GM18507 (cell line): ENCODE measurements around the gene ITGB1BP1.

Experiments used
- DNase-seq: peaks from one replicate; pipeline ENCODE4 v3.0.0; 2011; ENCODE audit warnings: low read depth; ENCODE audit not compliant: insufficient read length; ENCODE audit errors: extremely low spot score
- FAIRE-seq: peaks from 2 replicates; lab custom pipeline; 2011; peaks lifted over from hg19 to GRCh38; lab: Jason Lieb, UNC

The ITGB1BP1 gene, protein sequence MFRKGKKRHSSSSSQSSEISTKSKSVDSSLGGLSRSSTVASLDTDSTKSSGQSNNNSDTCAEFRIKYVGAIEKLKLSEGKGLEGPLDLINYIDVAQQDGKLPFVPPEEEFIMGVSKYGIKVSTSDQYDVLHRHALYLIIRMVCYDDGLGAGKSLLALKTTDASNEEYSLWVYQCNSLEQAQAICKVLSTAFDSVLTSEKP

DNA sequence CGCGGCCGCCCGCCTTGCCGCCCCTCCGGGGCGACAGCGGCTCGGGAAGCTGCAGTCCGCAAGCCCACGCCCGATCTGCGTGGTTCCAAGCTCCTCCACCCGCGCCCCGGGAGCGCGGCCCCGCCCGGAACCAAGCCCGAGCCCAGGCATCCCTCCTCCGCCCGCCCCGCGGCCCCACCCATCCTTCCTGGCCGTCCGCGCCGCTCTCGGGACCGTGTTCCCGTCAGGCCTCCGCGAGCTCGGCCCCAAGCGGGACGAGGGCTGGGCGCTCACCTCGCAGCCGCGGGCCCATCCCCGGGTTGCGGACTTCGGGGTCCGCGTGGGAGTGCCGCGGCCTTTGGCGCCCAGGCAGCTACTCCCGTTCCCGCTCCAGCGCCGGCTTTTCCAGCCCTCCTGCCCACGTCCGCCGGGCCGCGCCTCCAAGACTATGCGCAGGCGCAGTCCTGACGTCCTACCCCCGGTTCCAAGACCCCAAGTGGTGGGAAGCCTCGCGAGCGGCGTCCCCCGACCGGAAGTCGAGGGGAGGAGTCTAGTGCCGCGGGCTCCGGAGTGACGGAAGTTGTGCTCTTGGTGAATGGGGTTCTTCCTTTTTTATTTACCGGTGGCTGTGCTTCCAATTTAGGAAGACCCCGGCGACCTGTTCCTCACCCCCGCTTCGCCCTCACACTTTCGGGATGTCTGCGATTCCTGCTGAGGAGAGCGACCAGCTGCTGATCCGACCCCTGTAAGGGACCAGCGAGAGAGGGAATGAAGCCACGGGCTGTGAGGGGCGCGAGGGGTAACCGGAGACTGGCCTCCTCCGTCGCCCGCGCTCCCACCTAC lies at the start of gene ITGB1BP1, which contains the start of gene CPSF3:
Gene ITGB1BP1, minus strand, starts transcription at position 429 of the 822 bp plus-strand sequence. CDS start 4,831 bp downstream, outside the sequence.
Gene CPSF3, plus strand, starts transcription at position 555 of the 822 bp plus-strand sequence. Its CDS starts 120 bp downstream, at position 675.
- DNase-seq: peak; percentile 100

DNA sequence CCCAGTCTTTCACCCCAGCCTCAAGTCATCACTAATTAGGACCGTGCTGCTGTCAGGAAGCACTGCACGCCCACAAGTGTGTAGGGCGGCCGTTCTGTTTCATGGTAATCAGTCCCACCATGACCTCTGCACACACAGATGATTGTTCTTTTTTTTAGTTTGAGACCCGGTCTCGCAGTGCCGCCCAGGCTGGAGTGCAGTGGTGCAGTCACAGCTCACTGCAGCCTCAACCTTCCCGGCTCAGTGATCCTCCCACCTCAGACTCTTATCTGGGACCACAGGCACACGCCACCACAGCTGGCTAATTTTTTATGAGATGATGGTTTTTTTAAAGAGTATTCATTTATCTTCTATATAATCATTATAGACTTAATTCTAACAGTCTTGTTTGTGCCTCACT lies 49.2 kb upstream of the ITGB1BP1 start:
- FAIRE-seq (no peak), DNase-seq (no peak)

More for the DNA sequence above, at the start of gene ITGB1BP1, which contains the start of gene CPSF3:
- peak; percentile 98 for FAIRE-seq

DNA sequence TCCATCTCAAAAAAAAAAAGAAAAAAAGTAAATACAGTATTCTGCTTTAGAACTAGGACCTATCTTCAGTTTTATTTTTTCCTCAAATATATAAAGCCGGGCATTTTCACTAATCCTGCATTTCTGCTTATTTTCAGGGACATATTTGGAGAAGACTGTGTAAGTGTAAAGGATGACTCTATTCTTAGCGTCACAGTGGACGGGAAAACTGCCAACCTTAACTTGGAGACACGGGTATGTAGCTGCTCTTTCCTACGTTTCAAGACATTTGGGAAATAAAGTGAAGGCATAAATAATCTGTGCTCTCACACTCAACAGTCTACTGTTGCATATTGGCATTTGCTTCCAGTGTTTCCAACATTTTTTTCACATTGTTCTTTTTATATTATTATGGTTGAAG lies 47.9 kb upstream of the ITGB1BP1 start:
- no peak for FAIRE-seq
- no peak for DNase-seq

DNA sequence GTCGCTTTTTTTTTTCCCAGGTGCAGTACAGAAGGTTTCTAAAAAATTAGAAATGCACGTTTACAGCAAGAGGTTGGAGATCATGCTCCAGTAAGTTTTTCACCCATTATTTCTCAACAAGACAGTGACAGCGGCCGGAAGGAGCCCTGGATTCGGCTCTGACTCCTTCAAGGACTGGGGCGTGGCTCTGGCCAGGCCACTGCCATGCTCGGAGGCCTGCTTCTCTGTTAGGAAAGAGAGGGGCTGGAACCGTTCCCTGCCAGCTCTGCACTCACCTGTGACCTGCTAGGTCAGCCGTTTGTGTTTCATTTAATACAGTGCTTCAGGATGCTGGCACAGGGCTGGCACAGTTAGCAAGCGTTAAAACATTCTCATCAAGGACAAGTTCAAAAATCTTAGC lies 44.4 kb upstream of the ITGB1BP1 start:
- no peak for FAIRE-seq
- no peak for DNase-seq

DNA sequence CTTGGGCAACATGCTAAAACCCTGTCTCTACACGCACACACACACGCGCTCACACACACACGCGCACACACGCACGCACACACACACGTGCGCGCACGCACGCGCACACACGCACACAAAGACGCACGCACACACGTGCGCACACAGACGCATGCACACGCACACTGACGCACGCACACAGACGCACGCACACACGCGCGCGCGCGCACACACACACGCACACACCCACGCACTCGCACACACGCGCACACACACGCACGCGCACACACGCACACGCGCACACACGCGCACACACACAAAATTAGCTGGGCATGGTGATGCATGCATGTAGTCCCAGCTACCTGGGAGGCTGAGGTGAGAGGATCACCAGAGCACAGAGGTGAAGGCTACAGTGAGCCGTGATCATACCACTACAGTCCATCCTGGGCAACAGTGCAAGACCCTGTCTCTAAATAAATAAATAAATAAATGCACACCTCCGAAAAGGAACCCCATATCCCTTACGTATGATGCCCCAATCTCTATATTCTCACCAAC lies 42.9 kb upstream of the ITGB1BP1 start:
- FAIRE-seq (no peak), DNase-seq (no peak)

DNA sequence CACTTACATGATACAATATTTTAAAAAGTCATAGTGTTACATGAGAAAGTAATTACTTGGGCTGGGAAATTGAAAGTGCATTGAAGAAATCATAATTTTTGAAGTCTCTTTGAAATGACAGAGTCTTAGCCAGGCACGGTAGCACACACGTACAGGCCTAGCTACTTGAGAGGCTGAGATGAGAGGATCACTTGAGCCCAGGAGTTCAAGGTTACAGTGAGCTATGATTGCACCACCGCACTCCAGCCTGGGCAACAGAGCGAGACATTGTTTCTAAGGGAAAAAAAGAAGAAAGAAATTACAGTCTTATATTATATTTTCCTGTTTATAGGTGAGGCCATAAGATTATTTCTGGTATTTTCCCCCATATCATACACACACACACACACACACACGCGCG lies 41.8 kb upstream of the ITGB1BP1 start:
- DNase-seq (no peak), FAIRE-seq (no peak)

DNA sequence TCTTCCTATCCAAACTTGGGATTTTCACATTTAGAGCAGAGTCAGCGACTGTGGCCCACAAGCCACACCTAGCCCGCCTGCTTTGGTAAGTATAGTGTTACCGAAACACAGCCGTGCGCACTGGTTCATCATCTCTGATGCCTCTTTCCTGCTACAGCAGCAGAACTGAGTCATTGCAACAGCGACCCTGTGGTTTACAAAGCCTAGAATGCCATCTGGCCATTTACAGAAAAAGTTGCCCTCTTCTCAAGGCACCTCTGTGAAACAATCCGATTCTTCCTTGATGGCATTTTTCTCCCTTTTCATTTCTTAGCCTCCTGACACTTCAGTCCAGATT lies 40.3 kb upstream of the ITGB1BP1 start:
- FAIRE-seq: no peak
- no peak for DNase-seq

DNA sequence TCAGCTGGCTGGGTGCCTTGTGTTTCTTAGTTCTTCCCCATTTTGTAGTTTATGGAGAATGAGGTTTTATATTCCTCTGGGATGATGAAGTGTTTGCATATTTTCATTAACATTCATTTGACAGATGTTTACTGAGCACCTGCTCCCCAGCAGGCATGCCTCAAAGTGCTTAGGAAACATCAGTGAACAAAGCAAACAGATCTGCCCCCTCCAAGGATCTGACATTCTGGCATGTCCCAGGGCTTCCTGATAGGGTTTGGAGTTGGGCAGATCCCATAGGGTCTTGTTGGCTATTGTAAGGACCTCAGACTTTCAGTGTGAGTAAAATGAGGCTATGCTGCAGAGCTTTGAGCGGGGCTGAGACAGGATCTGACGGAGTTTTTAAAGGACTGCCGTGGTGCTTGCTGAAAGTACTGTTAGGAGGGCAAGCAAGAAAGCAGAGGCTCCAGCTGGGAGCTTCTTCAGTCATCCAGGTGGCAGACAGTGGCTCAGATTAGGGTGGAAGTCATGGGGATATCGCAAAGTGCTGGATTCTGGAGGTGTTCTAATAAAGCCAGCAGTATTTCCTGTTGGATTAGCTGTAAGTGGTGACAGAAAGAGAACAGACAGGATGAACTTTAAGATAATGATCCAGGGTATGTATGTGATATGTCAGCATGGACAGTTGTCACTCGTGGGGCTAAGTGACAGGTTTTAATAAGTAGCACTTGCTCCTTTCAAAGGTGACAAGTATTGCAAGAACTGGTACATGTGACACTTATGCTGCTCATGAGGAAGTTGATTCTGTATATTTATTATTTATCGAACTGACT lies 39.8 kb upstream of the ITGB1BP1 start:
- FAIRE-seq (no peak), DNase-seq (no peak)

DNA sequence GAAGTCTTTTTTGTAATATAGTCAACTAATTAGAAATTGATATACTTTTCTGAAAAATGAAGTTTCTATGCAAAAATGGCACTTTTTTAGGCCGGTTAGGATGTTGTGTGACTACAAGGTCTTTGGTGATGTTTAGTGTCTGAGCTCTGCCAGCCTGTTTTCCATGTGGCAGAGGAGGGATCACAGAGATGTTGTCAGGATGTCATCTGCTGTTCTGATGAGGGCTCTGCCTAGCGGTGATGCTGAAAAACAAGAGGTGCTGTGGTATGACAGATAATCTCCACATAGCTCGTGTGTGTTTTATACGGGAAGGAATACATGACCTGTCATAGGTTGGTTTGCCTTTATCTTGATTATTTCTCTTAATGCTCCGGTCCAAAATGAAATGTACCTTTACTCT lies 39.0 kb upstream of the ITGB1BP1 start:
- FAIRE-seq (no peak), DNase-seq (no peak)

DNA sequence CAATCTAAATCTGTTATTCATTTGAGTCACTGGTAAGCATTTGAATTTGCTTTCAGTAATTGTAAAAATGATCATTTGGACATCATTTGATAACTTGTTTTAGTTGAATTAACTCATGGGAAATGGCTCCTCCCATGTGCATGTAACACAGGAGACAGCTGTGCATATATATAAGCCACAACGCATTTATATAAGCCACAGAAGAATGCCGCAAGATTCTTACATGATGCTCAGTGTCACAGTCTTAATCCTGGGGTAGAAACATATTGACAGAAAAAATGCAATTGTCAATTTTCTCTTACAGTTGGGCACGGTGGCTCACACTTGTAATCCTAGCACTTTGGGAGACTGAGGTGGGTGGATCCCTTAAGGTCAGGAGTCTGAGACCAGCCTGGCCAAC lies 37.8 kb upstream of the ITGB1BP1 start:
- no peak for FAIRE-seq
- no peak for DNase-seq

DNA sequence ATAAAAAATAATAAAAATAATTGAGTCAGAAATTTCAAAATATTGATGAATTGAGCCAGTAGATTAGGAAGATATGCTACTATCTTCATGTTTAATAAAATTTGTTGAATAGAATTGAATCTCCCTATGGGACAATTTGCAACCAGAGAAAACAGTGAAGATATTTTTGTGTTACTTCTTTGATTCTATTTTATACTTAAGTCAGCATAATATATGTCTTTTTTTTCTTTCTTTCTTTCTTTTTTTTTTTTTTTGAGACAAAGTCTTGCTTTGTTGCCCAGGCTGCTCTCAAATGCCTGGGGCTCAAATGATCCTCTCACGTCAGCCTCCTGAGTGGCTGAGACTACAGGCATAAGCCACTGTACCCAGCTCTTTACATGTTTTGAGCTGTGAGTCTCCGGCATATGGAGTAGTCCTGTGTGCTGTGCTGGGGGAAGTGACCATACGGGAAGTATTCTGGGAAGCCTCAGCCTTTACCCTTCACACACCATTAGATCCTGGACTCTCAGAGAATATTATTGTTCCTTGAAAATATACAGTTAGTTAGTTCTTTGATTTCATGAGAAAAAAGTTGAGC lies 37.2 kb upstream of the ITGB1BP1 start:
- no peak for FAIRE-seq
- DNase-seq: no peak

DNA sequence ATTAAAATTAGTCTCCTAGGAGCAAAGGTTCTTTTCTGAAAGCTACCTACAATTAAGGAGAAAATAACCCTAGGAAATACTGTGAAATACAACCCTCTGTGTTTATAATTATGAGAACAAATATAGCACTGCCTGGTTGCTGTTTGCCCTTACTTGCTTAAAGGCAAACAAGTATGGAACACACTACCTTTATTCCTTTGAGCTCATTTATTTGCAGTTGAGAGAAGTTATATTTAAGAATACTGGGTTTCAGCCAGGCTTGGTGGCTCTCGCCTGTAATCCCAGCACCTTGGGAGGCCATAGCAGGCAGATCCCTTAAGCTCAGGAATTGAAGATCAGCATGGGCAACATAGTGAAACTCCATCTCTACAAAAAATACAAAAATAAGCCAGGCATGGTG lies 27.9 kb upstream of the ITGB1BP1 start:
- DNase-seq (no peak), FAIRE-seq (no peak)

DNA sequence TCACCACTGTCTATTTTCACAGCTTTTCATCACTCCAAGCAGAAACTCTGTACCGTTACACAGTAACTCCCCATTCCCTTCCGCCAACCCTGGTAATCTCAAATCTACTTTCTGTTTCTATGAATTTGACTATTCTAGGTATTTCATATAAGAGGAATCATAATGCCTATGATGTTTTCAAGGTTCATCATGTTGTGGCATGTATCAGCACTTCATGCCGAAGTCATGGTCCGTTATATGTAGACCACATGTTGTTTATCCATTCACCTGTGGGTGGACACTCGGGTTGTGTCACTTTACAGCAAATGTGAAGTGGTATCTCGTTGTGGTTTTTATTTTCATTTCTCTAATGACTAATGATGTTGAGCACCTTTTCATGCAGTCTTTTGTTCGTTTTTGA lies 21.8 kb upstream of the ITGB1BP1 start:
- DNase-seq: no peak

DNA sequence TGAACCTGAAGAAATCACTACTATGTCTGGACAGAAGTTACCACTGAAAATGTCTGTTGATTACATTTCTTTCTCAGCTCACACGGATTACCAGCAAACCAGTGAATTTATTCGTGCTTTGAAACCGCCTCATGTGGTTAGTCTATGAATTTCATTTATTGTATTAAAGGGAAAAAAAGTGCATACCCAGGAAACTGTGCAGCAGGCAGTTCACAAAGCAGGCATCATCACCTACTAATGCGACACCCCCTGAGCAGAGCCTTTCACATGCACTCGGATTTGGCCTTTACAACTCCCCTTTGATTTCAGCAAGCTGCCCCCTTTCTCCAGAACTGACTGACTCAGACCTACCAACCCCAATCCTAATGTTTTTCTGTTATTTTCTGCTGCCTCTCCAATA lies 20.2 kb upstream of the ITGB1BP1 start:
- DNase-seq: no peak
- no peak for FAIRE-seq

More for the DNA sequence above, 21.8 kb upstream of the ITGB1BP1 start:
- FAIRE-seq: no peak

DNA sequence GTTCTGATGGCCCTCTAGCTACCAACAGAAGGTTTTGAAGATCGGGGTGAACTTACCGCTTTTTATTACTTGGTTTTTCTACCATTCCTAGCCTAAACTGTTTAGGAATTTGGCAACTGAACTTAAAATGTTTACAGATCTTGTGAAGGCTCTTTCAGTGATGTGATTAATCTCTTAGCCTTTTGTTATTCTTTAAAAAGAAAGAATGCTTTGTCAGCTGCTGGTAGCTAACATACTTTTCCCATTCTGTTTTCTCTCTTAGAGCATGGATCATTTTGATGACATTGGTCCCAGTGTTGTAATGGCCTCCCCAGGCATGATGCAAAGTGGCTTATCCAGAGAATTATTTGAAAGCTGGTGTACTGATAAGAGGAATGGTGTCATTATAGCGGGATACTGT lies 18.2 kb upstream of the ITGB1BP1 start:
- no peak for DNase-seq
- no peak for FAIRE-seq

DNA sequence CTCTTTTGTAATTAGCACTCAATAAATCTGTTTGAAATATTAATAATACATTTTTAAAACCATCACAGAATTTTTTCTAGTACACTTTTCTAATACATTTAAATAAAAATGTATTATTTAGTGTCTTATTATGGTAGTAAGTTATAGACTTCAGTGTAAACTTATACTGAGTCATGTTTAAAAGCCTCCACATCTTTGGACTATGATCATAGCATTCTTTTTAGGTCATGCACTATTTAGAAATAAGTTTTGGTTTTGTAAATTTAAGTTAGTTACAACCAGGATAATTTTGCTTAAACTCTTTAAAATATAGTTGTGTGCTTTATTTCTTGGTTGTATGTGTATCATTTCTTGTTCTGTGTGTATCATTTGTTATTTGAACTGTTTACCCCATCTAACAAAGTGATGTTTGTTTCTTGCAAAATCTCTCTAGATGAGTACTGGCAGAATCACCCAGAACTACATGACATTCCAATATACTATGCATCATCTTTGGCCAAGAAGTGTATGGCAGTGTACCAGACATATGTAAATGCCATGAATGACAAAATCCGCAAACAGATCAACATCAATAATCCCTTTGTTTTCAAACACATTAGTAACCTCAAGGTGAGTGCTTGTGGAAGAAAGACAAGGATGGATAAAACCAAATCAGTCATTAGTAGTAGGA lies 16.9 kb upstream of the ITGB1BP1 start:
- no peak for DNase-seq
- FAIRE-seq: no peak

DNA sequence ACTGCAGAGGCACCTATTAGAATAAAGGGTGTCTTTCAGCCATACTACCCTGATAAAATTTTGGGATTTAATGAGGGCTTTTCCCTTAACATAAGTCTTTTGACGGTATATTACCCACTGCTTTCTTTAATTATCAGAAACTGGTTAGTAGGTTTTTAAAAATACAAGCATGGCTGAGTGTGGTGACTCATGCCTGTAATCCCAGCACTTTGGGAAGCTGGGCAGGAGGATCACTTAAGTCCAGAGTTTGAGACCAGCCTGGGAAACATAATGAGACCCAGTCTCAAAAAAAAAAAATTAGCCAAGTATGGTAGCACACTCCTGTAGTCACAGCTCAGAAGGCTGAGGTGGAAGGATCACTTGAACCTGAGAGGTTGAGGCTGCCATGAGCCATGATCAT lies 16.2 kb upstream of the ITGB1BP1 start:
- no peak for DNase-seq

DNA sequence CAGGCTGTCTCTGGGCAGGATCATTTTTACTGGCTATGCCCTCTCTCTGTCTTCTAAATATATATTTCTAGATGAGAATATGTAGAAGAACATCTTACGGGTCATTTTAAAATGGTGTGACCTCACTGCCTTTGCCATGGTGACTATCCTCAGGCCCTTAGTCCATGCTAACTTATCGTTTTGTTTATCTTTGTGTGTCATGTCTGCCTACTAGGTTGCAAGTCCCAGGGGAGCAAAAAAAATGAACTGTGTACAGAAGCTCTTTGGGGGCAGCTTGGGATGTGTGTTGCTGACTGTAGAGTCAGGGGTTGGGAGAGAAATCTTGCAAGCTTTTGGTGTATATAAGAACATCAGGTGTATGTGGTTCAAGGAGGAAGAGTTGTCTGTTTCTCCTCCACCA lies 11.2 kb upstream of the ITGB1BP1 start:
- DNase-seq (no peak), FAIRE-seq (no peak)

More for the DNA sequence above, 16.2 kb upstream of the ITGB1BP1 start:
- FAIRE-seq: no peak
